Measurements from ENCODE around the gene KRTAP12-1. TPM values are rescaled to one million over a fixed set of nuclear protein-coding genes. Genes with fewer than 3 reads are reported as not detected.
A peak's percentile ranks its signal among the peaks of the same experiment; 100 is the strongest.

KRTAP12-1 gene
- total RNA-seq, 2 experiments from 2014 or later: not detected

DNA sequence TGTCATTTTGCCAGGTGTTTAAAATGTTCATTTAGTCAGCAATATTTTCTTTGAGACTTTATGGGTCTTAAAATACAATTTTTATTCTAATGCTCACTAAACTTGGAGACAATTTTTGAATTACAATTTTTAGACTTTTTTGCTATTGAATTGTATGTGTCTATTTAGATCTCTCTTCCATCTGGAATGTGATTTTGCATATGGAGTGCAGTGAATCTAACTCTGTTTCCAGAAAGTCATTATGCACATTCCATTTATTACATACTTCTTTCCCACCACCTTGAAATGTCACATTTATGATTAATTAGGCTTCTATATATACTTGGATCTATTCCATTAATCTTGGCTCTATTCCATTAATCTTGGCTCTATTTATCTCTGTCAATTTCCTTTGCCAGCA lies 35.0 kb upstream of the KRTAP12-1 start:
- DNase-seq: no peak
- Mint-ChIP-seq H3K9me3 (peaks cover 6% of the 10 kb centered on the region), H3K4me1 (peaks cover 7% of the 10 kb centered on the region), H3K27ac (no peak overlapping the region), H3K27me3 (peaks cover 35% of the 10 kb centered on the region), H3K4me3 (no peak overlapping the region), H3K36me3 (no peaks in the 10 kb centered on the region)

DNA sequence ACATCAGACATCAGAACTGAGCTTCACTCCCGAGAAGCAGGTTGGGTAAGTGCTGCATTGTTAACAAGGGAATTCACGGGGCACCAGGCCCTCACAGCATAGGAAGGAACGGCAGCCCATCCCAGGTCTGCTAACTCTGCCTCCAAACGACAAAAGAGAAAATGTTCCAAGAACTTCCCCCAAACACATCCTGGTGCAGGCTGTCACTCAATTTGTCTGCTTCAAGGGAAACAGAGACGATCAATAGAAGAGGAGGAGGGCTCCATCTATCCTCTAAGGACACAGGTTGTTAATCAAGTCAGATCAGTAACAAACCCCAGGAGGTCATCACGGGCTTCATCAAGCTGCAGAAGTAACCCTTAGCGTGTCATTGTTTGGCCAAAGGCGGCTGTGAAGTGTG lies 32.9 kb upstream of the KRTAP12-1 start:
- DNase-seq: no peak
- peaks cover 15% of the 10 kb centered on the region for H3K4me1 Mint-ChIP-seq
- no peak overlapping the region for H3K4me3 Mint-ChIP-seq
- peaks cover 50% of the 10 kb centered on the region for H3K27me3 Mint-ChIP-seq
- no peak overlapping the region for H3K27ac Mint-ChIP-seq
- H3K36me3 Mint-ChIP-seq: no peaks in the 10 kb centered on the region
- peaks cover 6% of the 10 kb centered on the region for H3K9me3 Mint-ChIP-seq

DNA sequence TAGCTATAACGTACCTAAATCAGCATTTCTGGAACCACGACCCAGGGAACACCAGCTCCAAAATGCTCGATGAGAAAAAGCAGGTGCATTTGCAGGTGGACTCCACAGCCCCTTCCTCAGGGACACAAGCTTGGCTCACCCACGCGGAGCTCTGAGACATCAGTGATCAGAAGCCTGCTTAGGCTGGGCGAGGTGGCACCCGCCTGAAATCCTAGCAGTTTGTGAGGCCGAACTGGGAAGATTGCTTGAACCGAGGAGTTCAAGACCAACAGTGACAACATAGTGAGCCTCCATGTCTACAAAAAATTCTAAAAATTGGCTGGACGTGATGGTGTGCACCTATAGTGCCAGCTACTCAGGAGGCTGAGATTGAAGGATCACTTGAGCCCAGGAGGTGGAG lies 31.9 kb upstream of the KRTAP12-1 start:
- H3K4me3 Mint-ChIP-seq: no peak overlapping the region
- H3K4me1 Mint-ChIP-seq: peaks cover 25% of the 10 kb centered on the region
- H3K36me3 Mint-ChIP-seq: no peaks in the 10 kb centered on the region
- peaks cover 6% of the 10 kb centered on the region for H3K9me3 Mint-ChIP-seq
- peaks cover 61% of the 10 kb centered on the region for H3K27me3 Mint-ChIP-seq
- no peak for DNase-seq
- H3K27ac Mint-ChIP-seq: no peak overlapping the region

DNA sequence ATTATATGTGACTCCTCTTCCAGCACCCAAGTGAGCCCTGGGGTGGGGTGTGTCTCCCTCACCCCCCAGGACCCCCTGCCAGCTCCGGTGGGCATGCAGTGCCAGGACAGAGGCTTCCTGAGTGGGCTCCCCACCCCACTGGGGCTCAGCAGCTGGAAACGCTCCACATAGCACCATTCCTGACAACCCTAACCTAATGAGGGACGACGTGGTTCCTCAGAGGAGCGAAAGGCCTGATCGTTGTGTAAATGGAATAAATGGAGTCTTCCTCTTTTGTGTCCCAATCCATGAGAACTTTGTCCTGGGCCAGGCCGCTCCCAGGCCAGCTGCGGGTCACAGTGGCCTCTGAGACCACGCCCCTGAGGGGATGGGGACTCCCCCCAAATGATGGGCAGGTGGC lies 31.2 kb upstream of the KRTAP12-1 start:
- no peaks in the 10 kb centered on the region for H3K36me3 Mint-ChIP-seq
- DNase-seq: no peak
- peaks cover 6% of the 10 kb centered on the region for H3K9me3 Mint-ChIP-seq
- H3K4me3 Mint-ChIP-seq: no peak overlapping the region
- H3K27me3 Mint-ChIP-seq: peaks cover 68% of the 10 kb centered on the region
- no peak overlapping the region for H3K27ac Mint-ChIP-seq
- peaks cover 25% of the 10 kb centered on the region for H3K4me1 Mint-ChIP-seq

DNA sequence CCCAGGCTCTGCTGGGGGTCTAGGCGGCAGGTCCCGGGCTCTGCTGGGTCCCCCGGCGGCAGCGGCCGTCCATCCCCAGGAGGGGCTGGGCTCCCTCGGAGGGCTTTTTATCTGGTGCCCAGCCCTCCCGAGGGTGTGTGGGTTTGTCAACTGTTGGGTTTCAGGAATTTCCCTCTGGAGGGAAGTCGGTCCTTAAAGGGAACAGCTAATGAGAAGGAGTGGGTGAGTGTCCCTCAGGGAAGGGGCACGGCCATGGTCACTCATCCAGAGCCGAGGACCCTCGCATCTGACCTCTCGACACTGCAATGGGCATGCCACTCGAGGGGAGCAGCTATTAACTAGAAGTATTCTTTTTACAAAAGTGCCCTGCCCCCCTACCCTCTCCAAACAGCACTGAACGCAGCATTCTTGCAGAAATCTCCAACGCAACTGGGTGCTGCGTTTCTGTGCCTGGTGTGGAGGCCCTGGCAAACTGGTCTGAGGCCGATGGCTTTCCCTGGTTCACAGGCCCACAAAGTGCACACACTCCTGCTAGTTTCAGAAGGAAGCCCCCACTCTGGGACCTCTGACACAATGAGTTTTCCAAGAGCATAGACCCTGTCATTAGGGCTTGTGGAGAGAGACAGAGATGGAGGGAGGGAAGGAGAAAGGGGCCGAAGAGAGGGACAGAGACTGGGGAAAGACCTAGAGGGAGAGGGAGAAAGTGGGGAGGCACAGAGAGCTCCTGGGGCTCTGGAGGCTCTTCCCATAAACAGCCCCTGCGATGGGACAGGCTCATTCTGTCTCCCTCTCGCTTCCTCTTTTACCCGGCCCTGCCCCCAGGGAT lies 30.5 kb upstream of the KRTAP12-1 start:
- H3K27ac Mint-ChIP-seq: no peak overlapping the region
- H3K4me3 Mint-ChIP-seq: no peak overlapping the region
- no peak for DNase-seq
- peaks cover 6% of the 10 kb centered on the region for H3K9me3 Mint-ChIP-seq
- H3K36me3 Mint-ChIP-seq: no peaks in the 10 kb centered on the region
- H3K4me1 Mint-ChIP-seq: peaks cover 26% of the 10 kb centered on the region
- peaks cover 75% of the 10 kb centered on the region for H3K27me3 Mint-ChIP-seq

DNA sequence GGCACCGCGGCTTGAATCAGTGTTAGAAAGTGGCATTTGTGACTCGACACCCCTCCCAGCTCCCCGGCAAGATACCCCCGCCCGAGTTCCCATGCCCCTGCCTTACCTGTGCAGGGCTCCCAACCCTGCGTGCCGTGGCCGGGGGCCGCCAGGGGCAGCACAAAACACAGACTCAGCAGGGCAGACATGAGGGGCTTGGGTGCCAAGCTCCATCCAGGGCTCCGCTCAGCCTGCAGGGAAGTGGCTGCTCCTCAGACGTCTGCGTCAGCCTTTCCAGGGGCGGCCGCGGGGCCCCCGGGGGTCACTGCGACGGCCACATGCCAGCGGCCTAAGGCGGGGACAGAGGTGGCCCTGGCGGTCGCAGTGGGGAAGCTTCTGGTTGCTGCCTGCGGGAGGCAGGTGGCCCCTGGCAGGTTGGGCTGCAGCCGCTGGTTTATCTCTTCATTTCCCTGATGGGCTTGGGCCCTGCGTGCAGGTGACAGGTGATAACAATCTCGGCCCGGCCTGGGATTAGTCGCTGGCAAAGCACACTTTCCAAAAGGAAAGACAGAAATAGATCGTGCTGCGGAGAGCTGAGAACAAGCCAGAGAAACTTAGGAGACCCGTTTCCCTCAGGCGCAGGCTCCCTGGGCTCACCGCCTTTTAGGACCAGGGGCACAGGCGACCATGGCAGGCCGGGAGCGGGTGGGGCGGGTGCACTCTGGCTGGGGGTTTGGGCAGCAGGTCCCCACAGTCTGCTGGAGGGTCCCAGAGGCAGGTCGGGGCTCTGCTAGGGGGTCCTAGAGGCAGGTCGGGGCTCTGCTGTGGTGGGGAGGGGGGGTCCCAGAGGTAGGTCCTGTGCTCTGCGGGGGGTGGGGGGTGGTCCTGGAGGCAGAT lies 29.6 kb upstream of the KRTAP12-1 start, which contains the start of gene TSPEAR:
TSS of gene TSPEAR (minus strand) at position 246 of the 876 bp plus-strand sequence. CDS start at position 188, 58 bp downstream.
- peak within 1 kb of the TSS; percentile 10 for H3K4me3 Mint-ChIP-seq
- no peak for DNase-seq

DNA sequence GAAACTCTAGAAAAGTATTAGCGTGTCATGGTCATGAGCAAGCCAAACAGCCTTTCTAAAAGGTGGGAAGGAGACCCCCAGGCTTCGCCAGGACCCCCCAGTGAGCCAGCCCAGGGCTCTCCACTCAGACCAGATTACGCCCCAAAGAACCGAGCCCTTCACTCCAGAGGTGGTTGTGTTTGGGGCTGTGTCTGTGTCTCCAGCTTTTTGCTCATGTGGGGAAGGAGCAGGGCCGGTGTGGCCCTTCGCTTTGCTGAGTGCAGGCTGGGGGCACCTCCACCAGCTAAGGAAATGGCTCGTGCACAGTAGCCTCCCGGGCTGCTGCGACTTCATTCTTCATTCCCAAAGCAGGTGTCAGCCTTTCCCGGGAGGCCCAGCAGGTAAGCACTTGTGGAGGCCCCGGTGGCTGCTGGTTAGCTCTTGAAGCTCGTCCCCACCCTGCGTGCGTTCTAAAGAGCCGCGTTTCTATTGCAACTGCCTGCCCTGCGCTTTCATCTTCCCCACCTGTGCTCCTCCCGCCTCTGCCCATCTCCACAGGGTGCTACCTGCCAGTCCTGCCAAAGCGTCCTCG lies 28.9 kb upstream of the KRTAP12-1 start:
- Mint-ChIP-seq H3K27me3 (peaks cover 90% of the 10 kb centered on the region), H3K4me1 (peaks cover 26% of the 10 kb centered on the region), H3K4me3 (peak overlapping the region; percentile 10), H3K9me3 (peaks cover 8% of the 10 kb centered on the region), H3K36me3 (peaks cover 6% of the 10 kb centered on the region), H3K27ac (no peak overlapping the region)
- DNase-seq: no peak

More for the DNA sequence above, 29.6 kb upstream of the KRTAP12-1 start, which contains the start of gene TSPEAR:
- Mint-ChIP-seq H3K27me3 (peaks cover 82% of the 10 kb centered on the region), H3K4me1 (peaks cover 26% of the 10 kb centered on the region), H3K9me3 (peaks cover 6% of the 10 kb centered on the region), H3K27ac (no peak within 1 kb of the TSS), H3K36me3 (no peaks in the 10 kb centered on the region)

DNA sequence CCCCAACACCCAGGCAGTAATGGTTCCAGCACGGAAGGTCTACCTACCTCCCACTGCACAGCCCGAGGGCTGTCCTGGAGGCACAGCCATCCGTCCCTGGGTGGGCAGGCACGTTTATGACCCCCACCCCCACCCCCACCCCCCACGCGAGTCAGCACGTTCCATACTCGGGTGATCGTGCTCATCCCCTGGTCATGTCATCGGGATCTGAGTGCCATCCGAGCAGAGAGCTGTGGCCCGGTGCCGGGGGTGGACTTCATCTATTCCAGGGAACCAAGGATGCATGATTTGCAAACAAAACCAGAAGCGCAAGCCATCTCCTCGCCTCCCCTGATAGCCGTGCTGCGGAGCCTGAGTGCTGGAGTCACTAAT lies 28.3 kb upstream of the KRTAP12-1 start:
- Mint-ChIP-seq H3K27ac (no peak overlapping the region), H3K27me3 (peaks cover 94% of the 10 kb centered on the region), H3K9me3 (peaks cover 9% of the 10 kb centered on the region), H3K4me1 (peaks cover 26% of the 10 kb centered on the region), H3K36me3 (peaks cover 9% of the 10 kb centered on the region), H3K4me3 (no peak overlapping the region)
- DNase-seq: no peak

DNA sequence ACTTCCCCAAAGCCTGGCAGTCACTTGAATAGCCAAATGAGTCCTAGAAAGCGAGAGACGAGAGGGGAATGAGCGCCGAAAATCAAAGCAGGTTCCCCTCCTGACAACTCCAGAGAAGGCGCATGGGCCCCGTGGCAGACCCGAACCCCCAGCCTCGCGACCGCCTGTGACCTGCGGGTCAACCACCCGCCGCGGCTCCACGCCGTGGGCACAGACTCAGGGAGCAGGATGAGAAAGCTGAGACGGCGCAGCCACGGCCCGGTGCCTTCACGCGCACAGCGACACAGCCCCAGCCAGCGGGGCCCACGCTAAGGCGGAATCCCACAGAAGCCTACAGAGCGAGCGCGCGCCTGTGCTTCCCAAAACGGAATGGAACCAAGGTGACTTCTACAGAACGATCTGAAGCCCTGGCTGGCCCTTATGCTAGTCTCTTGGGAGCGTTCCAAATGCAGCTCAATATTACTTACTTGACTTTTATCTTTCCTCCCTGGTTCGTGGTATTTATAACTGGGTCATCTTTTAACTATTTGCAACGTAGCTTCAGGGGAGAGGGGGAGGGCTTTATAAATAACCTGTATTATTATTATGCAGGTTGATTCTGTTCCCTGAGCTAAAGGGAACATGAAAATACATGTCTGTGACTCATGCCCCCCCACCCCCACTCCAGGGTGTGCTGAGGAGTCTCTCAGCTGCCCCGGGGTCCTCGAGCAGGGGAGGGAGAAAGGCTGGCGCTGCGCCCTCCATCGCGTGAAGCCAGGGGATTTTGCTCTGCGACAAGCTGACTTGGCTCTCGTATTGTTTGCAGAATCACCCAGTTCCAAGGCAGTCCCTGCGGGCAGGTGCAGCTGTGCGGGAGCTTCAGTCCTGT lies 27.7 kb upstream of the KRTAP12-1 start:
- H3K4me3 Mint-ChIP-seq: no peak overlapping the region
- H3K27me3 Mint-ChIP-seq: peaks cover 97% of the 10 kb centered on the region
- H3K27ac Mint-ChIP-seq: no peak overlapping the region
- peaks cover 11% of the 10 kb centered on the region for H3K9me3 Mint-ChIP-seq
- peaks cover 9% of the 10 kb centered on the region for H3K36me3 Mint-ChIP-seq
- peaks cover 22% of the 10 kb centered on the region for H3K4me1 Mint-ChIP-seq
- no peak for DNase-seq

DNA sequence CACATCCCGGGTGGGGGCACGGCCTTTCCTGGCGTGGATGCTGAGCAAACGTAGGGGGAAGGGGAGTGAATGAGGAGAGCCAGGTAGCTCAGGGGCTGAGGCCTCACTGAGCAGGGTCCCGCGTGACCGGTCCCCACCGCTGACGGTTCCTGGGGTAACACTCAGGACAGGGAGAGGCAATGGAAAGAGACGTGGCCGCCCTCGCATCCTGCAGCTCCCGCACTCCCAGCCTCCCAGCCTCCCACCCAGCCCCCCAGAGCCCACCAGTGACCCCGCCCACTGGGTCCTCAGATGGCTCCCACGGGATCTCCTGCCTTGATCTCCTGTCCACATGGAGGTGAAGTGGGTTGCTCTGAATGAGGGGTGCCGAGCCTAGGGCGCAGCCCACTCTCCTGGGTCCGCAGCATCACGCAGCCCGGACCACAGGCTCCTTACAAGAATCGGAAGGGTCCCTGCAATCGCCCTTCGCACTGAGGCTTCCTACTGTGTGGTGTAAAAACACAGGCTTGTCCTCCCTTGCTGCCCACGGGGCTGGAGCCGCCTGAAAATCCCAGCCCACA lies 27.0 kb upstream of the KRTAP12-1 start:
- Mint-ChIP-seq H3K27ac (no peak overlapping the region), H3K27me3 (peaks cover 97% of the 10 kb centered on the region), H3K9me3 (peaks cover 11% of the 10 kb centered on the region), H3K36me3 (peaks cover 9% of the 10 kb centered on the region), H3K4me3 (no peak overlapping the region), H3K4me1 (peaks cover 22% of the 10 kb centered on the region)
- no peak for DNase-seq

DNA sequence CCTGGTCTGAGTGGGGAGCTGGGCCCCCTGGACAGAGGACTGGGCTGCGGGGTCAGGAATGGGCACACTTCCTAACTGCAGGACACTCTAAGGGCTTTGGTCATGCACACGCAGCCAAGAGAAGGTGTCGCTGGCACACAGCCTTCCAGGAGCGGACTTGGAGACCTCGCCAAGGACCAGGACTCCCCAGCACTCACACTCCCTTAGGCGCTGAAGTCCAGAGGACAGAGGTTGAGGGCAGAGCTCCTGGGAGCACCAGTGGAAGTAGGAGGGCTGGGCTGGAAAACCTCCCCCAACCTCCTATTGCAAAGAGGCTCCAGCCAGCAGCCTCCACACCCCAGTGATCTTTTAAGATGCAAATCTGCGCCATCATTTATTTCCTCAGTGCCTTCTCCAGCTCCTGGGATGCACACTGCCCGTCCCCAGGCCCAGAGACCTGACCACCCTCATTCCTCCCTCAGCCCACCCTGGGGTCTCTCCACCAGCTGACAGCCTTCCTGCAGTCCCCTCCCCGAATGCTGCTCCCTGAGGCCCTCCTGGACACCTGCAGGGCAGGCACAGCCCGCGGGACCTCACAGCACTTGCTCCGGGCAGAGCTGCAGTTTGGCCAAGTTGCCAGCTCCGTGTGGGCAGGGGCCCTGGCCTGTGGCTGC lies 26.4 kb upstream of the KRTAP12-1 start:
- H3K4me3 Mint-ChIP-seq: no peak overlapping the region
- DNase-seq: no peak
- peaks cover 94% of the 10 kb centered on the region for H3K27me3 Mint-ChIP-seq
- H3K9me3 Mint-ChIP-seq: peaks cover 11% of the 10 kb centered on the region
- peaks cover 22% of the 10 kb centered on the region for H3K4me1 Mint-ChIP-seq
- H3K27ac Mint-ChIP-seq: no peak overlapping the region
- H3K36me3 Mint-ChIP-seq: peaks cover 9% of the 10 kb centered on the region

DNA sequence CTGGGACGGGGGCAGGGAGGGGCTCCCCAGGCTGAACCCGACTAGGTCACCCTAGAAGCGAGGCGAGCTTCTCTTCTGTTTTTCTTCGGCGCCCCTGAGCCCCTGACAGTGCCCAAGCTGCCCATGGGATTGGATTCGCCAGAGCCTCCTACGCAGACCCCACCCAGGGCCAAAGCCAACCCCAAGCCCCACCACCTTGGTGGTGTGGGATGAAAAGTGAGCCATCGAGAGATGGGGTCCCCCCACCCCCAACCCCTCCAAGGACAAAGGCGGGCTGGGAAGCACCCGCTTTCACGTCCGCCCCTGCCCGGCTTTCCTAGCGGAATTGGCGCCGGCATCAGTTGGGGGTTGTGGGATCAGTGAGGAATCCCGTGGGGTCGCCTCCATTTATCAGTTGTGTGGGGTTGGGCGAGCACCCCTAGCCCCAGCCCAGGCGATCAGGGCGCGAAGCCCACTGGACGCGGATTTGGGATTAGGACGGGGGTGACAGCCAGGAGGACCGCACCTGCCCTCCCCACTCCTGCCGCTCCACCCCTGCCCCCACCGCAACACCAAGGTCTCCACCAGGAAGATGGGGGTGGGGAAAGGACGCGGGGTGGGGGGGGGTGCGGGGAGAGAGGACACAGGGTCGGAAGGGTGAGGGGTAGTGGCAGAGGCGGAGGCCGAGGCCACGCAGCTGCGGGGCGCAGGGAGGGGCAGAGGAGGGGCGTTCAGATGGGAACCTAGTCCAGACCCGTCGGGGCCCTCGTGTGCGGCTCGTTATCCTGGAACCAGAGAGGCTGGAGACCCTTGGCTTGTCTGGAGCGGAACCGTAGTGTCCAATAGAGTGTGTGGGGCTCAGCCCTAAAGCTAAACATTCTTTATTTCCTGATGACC lies 25.0 kb upstream of the KRTAP12-1 start:
- H3K9me3 Mint-ChIP-seq: peaks cover 11% of the 10 kb centered on the region
- peaks cover 19% of the 10 kb centered on the region for H3K4me1 Mint-ChIP-seq
- H3K4me3 Mint-ChIP-seq: no peak overlapping the region
- no peak overlapping the region for H3K27ac Mint-ChIP-seq
- peaks cover 9% of the 10 kb centered on the region for H3K36me3 Mint-ChIP-seq
- peaks cover 94% of the 10 kb centered on the region for H3K27me3 Mint-ChIP-seq
- DNase-seq: no peak

Measured in activated naive CD8-positive, alpha-beta T cell treated with anti-CD3 and anti-CD28 coated beads for 36 hours (primary cell).